Epithelial cell of proximal tubule (primary cell): ENCODE measurements around the gene ZYG11B. TPM values are rescaled to one million over a fixed set of nuclear protein-coding genes. Genes with fewer than 3 reads are reported as not detected.
A peak's percentile ranks its signal among the peaks of the same experiment; 100 is the strongest.
"Not testable (repeated sequence)": the region's sequence is repeated elsewhere in the genome, so short reads cannot be mapped to it uniquely, and the experiment has no call there.

Source experiments
- DNase-seq: peaks from one replicate; pipeline ENCODE4 v3.0.0-alpha.2; 2011; ENCODE audit warnings: low read depth
- H3K4me3 ChIP-seq: 2 replicates; pipeline ENCODE4 v1.5.1; 2011; ENCODE audit warnings: low read depth, mild to moderate bottlenecking, low read length
- total RNA-seq: library from RNA; depleted of rRNA; stranded (reverse); fragments of >200 nt; gene quantifications from 2 replicates; pipeline ENCODE4 v1.2.3, GENCODE V29; 2015
- TF ChIP-seq, protein P1 (sequence below): conservative IDR thresholded peaks from 2 replicates; pipeline ENCODE4 v1.5.1; 2012; ENCODE audit warnings: low read depth, mild to moderate bottlenecking, low read length

ZYG11B gene
- total RNA-seq, 1 donor from 2014 or later = 17.9 TPM

GRCh38 chr1:52792036-52792435 is 65.8 kb downstream of the ZYG11B start:
- H3K4me3 ChIP-seq = no peak overlapping the region
- TF ChIP-seq, protein P1, sequence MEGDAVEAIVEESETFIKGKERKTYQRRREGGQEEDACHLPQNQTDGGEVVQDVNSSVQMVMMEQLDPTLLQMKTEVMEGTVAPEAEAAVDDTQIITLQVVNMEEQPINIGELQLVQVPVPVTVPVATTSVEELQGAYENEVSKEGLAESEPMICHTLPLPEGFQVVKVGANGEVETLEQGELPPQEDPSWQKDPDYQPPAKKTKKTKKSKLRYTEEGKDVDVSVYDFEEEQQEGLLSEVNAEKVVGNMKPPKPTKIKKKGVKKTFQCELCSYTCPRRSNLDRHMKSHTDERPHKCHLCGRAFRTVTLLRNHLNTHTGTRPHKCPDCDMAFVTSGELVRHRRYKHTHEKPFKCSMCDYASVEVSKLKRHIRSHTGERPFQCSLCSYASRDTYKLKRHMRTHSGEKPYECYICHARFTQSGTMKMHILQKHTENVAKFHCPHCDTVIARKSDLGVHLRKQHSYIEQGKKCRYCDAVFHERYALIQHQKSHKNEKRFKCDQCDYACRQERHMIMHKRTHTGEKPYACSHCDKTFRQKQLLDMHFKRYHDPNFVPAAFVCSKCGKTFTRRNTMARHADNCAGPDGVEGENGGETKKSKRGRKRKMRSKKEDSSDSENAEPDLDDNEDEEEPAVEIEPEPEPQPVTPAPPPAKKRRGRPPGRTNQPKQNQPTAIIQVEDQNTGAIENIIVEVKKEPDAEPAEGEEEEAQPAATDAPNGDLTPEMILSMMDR = no peak
- no peak for DNase-seq

DNA sequence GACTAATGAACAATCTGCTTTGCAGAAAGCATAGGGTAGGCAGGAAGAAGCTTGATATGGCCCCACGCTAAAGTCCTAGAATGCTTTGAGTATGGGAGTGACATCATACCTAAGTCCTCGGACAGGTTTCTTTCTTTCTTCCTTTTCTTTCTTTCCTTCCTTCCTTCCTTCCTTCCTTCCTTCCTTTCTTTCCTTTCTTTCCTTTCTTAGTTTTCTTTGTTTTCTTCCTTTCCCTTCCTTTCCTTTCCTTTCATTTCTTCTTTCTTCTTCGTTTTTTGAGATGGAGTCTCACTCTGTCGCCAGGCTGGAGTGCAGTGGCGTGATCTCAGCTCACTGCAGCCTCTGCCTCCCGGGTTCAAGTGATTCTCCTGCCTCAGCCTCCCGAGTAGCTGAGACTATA is 67.5 kb downstream of the ZYG11B start:
- DNase-seq, H3K4me3 ChIP-seq: not testable (repeated sequence)

DNA sequence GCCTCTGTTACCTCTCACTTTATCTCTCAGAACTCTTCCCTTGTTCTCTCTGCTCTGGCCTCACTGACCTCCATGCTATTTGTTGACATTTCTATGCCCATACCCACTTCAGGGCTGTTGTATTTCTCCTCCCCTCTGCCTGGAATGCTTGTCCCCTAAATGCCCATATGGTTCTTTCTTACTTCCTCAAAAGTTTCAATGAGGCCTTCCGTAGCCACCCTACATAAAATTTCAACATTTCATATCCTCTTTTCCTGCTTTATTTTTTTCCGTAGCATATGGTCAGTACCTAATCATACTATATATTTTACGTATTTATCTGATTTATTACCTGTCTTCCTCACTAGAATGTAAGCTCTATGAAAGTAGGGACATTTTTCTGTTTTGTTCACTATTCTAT is 69.2 kb downstream of the ZYG11B start:
- TF ChIP-seq, protein P1 = no peak
- DNase-seq = no peak
- H3K4me3 ChIP-seq = no peak overlapping the region

DNA sequence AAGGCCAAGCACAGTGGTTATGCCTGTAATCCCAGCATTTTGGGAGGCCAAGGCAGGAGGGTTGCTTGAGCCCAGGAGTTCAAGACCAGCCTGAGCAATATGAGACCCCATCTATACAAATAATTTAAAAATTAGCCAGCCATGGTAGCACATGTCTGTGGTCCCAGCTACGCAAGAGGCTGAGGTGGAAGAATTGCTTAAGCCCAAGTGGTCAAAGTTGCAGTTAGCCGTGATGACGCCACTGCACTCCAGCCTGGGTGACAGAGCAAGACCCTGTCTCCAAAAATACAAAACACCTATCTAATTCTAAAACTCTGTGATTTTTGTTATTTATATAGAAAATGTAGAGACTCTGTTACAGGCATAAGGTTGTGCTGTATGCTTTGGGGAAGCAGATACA is 72.1 kb downstream of the ZYG11B start:
- TF ChIP-seq, protein P1 = no peak
- no peak for DNase-seq
- no peak overlapping the region for H3K4me3 ChIP-seq

GRCh38 chr1:52801011-52801410 is 74.8 kb downstream of the ZYG11B start:
- no peak for DNase-seq
- H3K4me3 ChIP-seq = no peak overlapping the region
- TF ChIP-seq, protein P1 = no peak

GRCh38 chr1:52804083-52804482 is 77.8 kb downstream of the ZYG11B start:
- H3K4me3 ChIP-seq, DNase-seq: not testable (repeated sequence)

DNA sequence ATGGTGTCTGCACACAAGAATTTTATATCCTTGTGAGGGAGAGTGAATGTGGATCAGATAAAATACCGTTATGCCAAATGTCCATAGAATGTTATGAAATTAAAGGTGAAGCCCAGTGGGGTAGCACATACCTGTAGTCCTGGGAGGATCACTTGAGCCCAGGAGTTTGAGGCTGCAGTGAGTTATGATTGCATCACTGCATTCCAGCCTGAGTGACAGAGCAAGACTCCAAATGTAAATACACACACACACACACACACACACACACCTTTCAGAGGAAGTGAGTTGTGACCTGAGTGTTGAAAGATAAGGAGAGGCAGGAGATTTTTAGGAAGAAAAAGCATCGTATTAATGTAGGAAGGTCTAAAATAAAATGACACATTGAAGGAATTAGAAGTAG is 88.2 kb downstream of the ZYG11B start:
- H3K4me3 ChIP-seq = no peak overlapping the region

GRCh38 chr1:52820830-52821229 is 94.6 kb downstream of the ZYG11B start:
- H3K4me3 ChIP-seq, DNase-seq: not testable (repeated sequence)

More for the DNA sequence above, 88.2 kb downstream of the ZYG11B start:
- peak; percentile 31 for DNase-seq
- TF ChIP-seq, protein P1 = no peak

DNA sequence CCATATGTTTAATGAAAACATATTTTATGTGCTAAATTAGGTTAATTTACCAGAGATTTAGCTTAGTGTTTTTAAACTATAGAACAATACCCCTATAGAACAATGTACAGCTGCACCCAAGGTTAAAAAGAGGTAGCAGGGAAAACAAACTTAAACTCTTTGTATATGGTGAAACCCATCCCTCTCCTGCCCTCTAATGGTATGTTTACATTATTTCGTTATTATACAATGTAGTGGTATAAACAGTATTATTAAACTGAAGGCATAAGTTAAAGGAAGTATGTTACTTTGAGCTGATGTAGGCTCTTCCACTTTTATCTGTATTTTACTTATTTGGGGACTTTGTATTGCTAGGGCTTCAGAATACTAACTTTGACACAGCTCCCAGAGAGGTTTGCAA is 99.6 kb downstream of the ZYG11B start:
- no peak for DNase-seq
- TF ChIP-seq, protein P1 = peak; percentile 22
- H3K4me3 ChIP-seq = no peak overlapping the region
